ENCODE data around the gene CLTCL1. TPM values are rescaled to one million over a fixed set of nuclear protein-coding genes. Genes with fewer than 3 reads are reported as not detected.

Gene CLTCL1
- total RNA-seq, 1 experiment from 2014 or later = 11.9 TPM

GRCh38 chr22:19270873-19271272, 20.6 kb downstream of the CLTCL1 start:
- CTCF ChIA-PET = no interaction called here
- Histone ChIP-seq H3K4me1 (ENCODE audit: control insufficient read depth, insufficient read depth, low read length) (peaks cover 27% of the 10 kb centered on the region), H3K4me3 (ENCODE audit: low read depth in 2 of 2, low read length in 2 of 2) (no peak overlapping the region), H3K27me3 (ENCODE audit: control insufficient read depth, insufficient read depth, low read length) (no peaks in the 10 kb centered on the region), H3K27ac (ENCODE audit: low read length) (peak overlapping the region; percentile 76), H3K36me3 (ENCODE audit: control insufficient read depth, insufficient read depth, low read length) (no peaks in the 10 kb centered on the region), H3K9me3 (ENCODE audit: control insufficient read depth, insufficient read depth, low read depth, low read length) (peaks cover 10% of the 10 kb centered on the region; the same call in 1 of the 2 replicates)
- in situ Hi-C loops (cut with HindIII; ENCODE audit: low pct_unique_long_range_greater_than_20kb, low sequenced_read_pairs) = no loop called here
- ATAC-seq = no peak
- DNase-seq (ENCODE audit: low read depth, low spot score) = no peak
- TF ChIP-seq SIN3A (IDR thresholded peaks at IDR 0.05; ENCODE audit: borderline replicate concordance, insufficient read depth, low read depth, low read length) (no peak), TCF7L2 (IDR thresholded peaks at IDR 0.05; ENCODE audit: low read depth, low read length) (no peak), POLR2AphosphoS5 (IDR thresholded peaks at IDR 0.05; ENCODE audit: low read depth, low read length) (no peak), REST (IDR thresholded peaks at IDR 0.05; ENCODE audit: insufficient read depth in 1 of 2, low read depth in 2 of 2, low read length in 1 of 2) (no peak)
- TF ChIP-seq, protein P1, sequence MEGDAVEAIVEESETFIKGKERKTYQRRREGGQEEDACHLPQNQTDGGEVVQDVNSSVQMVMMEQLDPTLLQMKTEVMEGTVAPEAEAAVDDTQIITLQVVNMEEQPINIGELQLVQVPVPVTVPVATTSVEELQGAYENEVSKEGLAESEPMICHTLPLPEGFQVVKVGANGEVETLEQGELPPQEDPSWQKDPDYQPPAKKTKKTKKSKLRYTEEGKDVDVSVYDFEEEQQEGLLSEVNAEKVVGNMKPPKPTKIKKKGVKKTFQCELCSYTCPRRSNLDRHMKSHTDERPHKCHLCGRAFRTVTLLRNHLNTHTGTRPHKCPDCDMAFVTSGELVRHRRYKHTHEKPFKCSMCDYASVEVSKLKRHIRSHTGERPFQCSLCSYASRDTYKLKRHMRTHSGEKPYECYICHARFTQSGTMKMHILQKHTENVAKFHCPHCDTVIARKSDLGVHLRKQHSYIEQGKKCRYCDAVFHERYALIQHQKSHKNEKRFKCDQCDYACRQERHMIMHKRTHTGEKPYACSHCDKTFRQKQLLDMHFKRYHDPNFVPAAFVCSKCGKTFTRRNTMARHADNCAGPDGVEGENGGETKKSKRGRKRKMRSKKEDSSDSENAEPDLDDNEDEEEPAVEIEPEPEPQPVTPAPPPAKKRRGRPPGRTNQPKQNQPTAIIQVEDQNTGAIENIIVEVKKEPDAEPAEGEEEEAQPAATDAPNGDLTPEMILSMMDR (IDR thresholded peaks at IDR 0.05) = no peak
- no TSS peak for BruUV-seq (replicated peaks)
- POLR2A ChIA-PET = no interaction called here
- intact Hi-C loops (cut with micrococcal nuclease; ENCODE audit: unreplicated experiment) = no loop called here

DNA sequence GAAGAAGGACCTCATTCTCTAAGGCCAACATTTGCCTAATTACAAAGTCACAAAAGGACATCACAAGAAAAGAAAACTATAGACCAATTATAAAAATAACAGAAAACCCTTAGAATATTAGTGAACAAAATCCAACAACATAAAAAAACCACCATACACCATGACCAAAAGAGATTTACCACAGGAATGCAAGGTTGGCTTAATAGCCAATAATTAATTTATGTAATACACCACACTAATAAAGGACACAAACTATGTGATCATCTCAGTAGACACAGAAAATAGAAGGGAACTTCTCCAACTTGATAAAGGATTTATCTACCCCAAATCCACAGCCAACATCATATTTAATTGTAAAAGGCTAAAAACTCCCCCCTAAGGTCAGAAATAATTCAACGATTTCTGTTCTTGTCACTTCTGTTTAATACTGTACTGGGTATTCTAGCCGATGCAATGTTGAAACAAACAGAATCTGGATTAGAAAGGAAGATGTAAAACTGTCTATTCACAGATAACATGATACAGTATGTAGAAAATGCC, 24.9 kb downstream of the CLTCL1 start:
- DNase-seq (ENCODE audit: low read depth, low spot score) (no peak), ATAC-seq (no peak)
- H3K4me3 ChIP-seq (ENCODE audit: low read depth in 2 of 2, low read length in 2 of 2) = no peak overlapping the region
- no peak overlapping the region for H3K27ac ChIP-seq (ENCODE audit: low read length)
- peaks cover 10% of the 10 kb centered on the region; the same call in 1 of the 2 replicates for H3K9me3 ChIP-seq (ENCODE audit: control insufficient read depth, insufficient read depth, low read depth, low read length)
- POLR2A ChIA-PET = no interaction called here
- H3K4me1 ChIP-seq (ENCODE audit: control insufficient read depth, insufficient read depth, low read length) = peaks cover 8% of the 10 kb centered on the region
- CTCF ChIA-PET = no interaction called here
- in situ Hi-C loops (cut with HindIII; ENCODE audit: low pct_unique_long_range_greater_than_20kb, low sequenced_read_pairs) = no loop called here
- TF ChIP-seq, protein P1 (IDR thresholded peaks at IDR 0.05) = no peak
- no peak for TF ChIP-seq TCF7L2 (IDR thresholded peaks at IDR 0.05; ENCODE audit: low read depth, low read length)
- no peak for TF ChIP-seq REST (IDR thresholded peaks at IDR 0.05; ENCODE audit: insufficient read depth in 1 of 2, low read depth in 2 of 2, low read length in 1 of 2)
- TF ChIP-seq POLR2AphosphoS5 (IDR thresholded peaks at IDR 0.05; ENCODE audit: low read depth, low read length) = no peak
- no peak for TF ChIP-seq SIN3A (IDR thresholded peaks at IDR 0.05; ENCODE audit: borderline replicate concordance, insufficient read depth, low read depth, low read length)
- intact Hi-C loops (cut with micrococcal nuclease; ENCODE audit: unreplicated experiment) = no loop called here
- H3K36me3 ChIP-seq (ENCODE audit: control insufficient read depth, insufficient read depth, low read length) = no peaks in the 10 kb centered on the region
- BruUV-seq (replicated peaks) = no TSS peak
- H3K27me3 ChIP-seq (ENCODE audit: control insufficient read depth, insufficient read depth, low read length) = no peaks in the 10 kb centered on the region
